ENCODE results near the gene TRAPPC10.

DNA sequence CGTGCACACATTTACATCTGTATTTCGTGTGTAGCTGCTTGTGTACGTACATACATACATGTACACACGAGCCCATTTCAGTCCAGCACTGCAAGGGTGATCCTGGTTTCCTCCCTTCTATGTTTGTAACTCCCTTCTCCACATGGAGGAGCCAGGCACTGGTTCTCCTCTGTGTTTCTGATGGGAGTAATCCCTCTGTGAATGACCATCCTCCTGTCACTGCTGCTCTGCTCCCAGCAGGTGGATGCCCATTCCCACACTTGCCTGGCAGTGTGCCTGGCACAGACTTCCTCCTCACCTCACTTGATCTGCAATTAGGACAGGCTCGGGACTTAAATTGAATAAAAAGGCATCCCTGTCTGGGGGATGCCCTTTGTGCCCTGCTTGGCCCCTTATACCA is 37.1 kb downstream of the TRAPPC10 start:
- TF ChIP-seq POLR2A (IDR thresholded peaks at IDR 0.05; ENCODE audit: low read length) (no peak), GATA1 (IDR thresholded peaks at IDR 0.05; ENCODE audit: low read depth, low read length) (no peak)

All from erythroblast (primary cell).